ENCODE results near the gene CERS6.

- TF ChIP-seq CTCF (IDR thresholded peaks at IDR 0.05), result no peak
- TF ChIP-seq POLR2A (IDR thresholded peaks at IDR 0.05), result no peak
These were observed 278.2 kb downstream of the CERS6 start for GRCh38 chr2:168734199-168734760.
